HG03460 (cell line): Measurements from ENCODE around the gene GAB2.

ENCODE experiments used
- ATAC-seq: cut with Tn5 transposase; IDR thresholded peaks from one replicate; pipeline ENCODE4 v1.9.1; 2021; ENCODE audit not compliant: unreplicated experiment

The GAB2 gene

GRCh38 chr11:78212586-78213371 lies 204.8 kb downstream of the GAB2 start:
- ATAC-seq, result no peak

- ATAC-seq, result no peak
Observed at GRCh38 chr11:78211565-78211964, 206.1 kb downstream of the GAB2 start.

GRCh38 chr11:78210000-78210608 lies 207.5 kb downstream of the GAB2 start:
- no peak for ATAC-seq

- no peak for ATAC-seq
Observed at GRCh38 chr11:78209478-78209877, 208.1 kb downstream of the GAB2 start.

GRCh38 chr11:78208257-78209165 lies 209.1 kb downstream of the GAB2 start:
- ATAC-seq, result no peak

GRCh38 chr11:78207532-78208256 lies 209.9 kb downstream of the GAB2 start:
- no peak for ATAC-seq

GRCh38 chr11:78205691-78206090 lies 211.9 kb downstream of the GAB2 start:
- ATAC-seq, result no peak

GRCh38 chr11:78205256-78205655 lies 212.4 kb downstream of the GAB2 start:
- no peak for ATAC-seq

- no peak for ATAC-seq
Observed at GRCh38 chr11:78203184-78203583, 214.4 kb downstream of the GAB2 start.

- no peak for ATAC-seq
Observed at GRCh38 chr11:78202733-78203167, 214.9 kb downstream of the GAB2 start.

GRCh38 chr11:78201096-78201818 lies 216.4 kb downstream of the GAB2 start:
- no peak for ATAC-seq

GRCh38 chr11:78200553-78200952 lies 217.1 kb downstream of the GAB2 start:
- ATAC-seq, result no peak

GRCh38 chr11:78200061-78200460 lies 217.6 kb downstream of the GAB2 start:
- no peak for ATAC-seq

GRCh38 chr11:78199653-78200015 lies 218.0 kb downstream of the GAB2 start:
- no peak for ATAC-seq

- no peak for ATAC-seq
Observed at GRCh38 chr11:78199015-78199652, 218.5 kb downstream of the GAB2 start.

GRCh38 chr11:78197816-78198215 lies 219.8 kb downstream of the GAB2 start:
- no peak for ATAC-seq

GRCh38 chr11:78196661-78197091 lies 220.9 kb downstream of the GAB2 start:
- ATAC-seq, result no peak

- ATAC-seq, result no peak
Observed at GRCh38 chr11:78195917-78196560, 221.6 kb downstream of the GAB2 start.

- ATAC-seq, result no peak
Observed at GRCh38 chr11:78194490-78194889, 223.1 kb downstream of the GAB2 start.
